Stimulated activated CD4-positive, alpha-beta T cell treated with anti-CD3 and anti-CD28 coated beads, Interleukin-15, amount 100 ng/mL, for 48 hours (primary cell): Measurements from ENCODE around the gene PLBD1.

Experiments
- DNase-seq, 2 donors: peaks; one replicate each; pipeline ENCODE4 v3.0.0-alpha.2; 2020; ENCODE audit warnings: low read depth in 2 of 2

The PLBD1 gene

GRCh38 chr12:14567351-14568162 is at the start of gene PLBD1:
TSS of gene PLBD1 (minus strand) at chr12:14567883. CDS start at chr12:14567696, 187 bp downstream.
- peak in 1 of 2 donors; percentile 8 for DNase-seq

- DNase-seq: no peak
Observed at GRCh38 chr12:14614704-14615121, 47.0 kb upstream of the PLBD1 start.

GRCh38 chr12:14613718-14614117 is 46.0 kb upstream of the PLBD1 start:
- DNase-seq: no peak

- no peak for DNase-seq
Observed at GRCh38 chr12:14612898-14613445, 45.3 kb upstream of the PLBD1 start.

GRCh38 chr12:14612250-14612649 is 44.6 kb upstream of the PLBD1 start:
- no peak for DNase-seq

GRCh38 chr12:14611640-14612203 is 44.0 kb upstream of the PLBD1 start:
- no peak for DNase-seq

- DNase-seq: no peak
Observed at GRCh38 chr12:14607568-14607967, 39.9 kb upstream of the PLBD1 start.

- no peak for DNase-seq
Observed at GRCh38 chr12:14605401-14605989, 37.8 kb upstream of the PLBD1 start.

GRCh38 chr12:14601692-14602478 is 34.2 kb upstream of the PLBD1 start:
- no peak for DNase-seq

GRCh38 chr12:14597480-14597879 is 29.8 kb upstream of the PLBD1 start:
- no peak for DNase-seq

GRCh38 chr12:14591719-14592118 is 24.0 kb upstream of the PLBD1 start:
- DNase-seq: no peak

- no peak for DNase-seq
Observed at GRCh38 chr12:14589169-14590004, 21.7 kb upstream of the PLBD1 start.

- DNase-seq: no peak
Observed at GRCh38 chr12:14588571-14588970, 20.9 kb upstream of the PLBD1 start.

GRCh38 chr12:14578646-14579045 is 11.0 kb upstream of the PLBD1 start:
- DNase-seq: no peak

GRCh38 chr12:14577344-14577743 is 9.7 kb upstream of the PLBD1 start:
- DNase-seq: no peak

- DNase-seq: no peak
Observed at GRCh38 chr12:14576896-14577295, 9.2 kb upstream of the PLBD1 start.

- no peak for DNase-seq
Observed at GRCh38 chr12:14575585-14575984, 7.9 kb upstream of the PLBD1 start.

- DNase-seq: no peak
Observed at GRCh38 chr12:14573118-14573517, 5.4 kb upstream of the PLBD1 start.

GRCh38 chr12:14572401-14572800 is 4.7 kb upstream of the PLBD1 start:
- DNase-seq: no peak

- DNase-seq: no peak
Observed at GRCh38 chr12:14571779-14572178, 4.1 kb upstream of the PLBD1 start.

GRCh38 chr12:14570231-14570630 is 2.5 kb upstream of the PLBD1 start:
- no peak for DNase-seq
